Colon (tissue), 2 donors: Measurements from ENCODE around the gene PRKCA.

ENCODE experiments used
- FAIRE-seq: peaks from 2 replicates; lab custom pipeline; 2012; peaks lifted over from hg19 to GRCh38; lab: Jason Lieb, UNC
- donor health status: control.
- donor health status: control.

The PRKCA gene

DNA sequence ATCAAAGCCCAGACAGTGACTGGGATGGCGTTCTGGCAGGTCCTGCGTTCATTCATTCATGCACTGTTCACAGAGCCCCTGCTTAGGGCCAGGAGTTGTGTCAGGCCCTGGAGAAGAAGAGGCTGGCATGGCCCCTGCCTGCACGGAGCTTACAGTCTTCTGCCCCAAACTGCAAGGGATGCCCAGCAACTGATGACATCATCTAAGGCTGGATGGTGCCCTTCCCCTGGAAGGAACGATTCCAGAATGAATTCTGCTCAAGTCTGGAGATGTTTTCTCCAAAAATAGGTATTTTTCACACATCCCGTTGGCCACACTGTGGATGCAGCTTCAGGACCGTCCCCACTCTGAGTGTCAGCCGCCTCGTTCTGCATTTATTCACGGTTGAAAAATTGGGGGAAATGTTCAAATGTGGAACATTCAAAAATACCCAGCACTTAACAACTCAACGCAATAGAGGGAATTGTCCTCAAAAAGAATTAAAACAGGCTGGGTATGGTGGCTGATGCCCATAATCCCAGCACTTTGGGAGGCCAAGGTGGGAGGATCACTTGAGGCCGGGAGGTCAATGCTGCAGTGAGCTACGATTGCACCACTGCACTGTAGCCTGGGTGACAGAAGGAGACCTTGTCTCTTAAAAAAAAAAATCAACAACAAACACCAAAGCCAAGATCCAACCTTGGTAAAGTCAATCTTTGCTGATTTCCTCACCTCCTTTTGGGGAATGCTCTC is 508.7 kb downstream of the PRKCA start:
- no peak for FAIRE-seq

DNA sequence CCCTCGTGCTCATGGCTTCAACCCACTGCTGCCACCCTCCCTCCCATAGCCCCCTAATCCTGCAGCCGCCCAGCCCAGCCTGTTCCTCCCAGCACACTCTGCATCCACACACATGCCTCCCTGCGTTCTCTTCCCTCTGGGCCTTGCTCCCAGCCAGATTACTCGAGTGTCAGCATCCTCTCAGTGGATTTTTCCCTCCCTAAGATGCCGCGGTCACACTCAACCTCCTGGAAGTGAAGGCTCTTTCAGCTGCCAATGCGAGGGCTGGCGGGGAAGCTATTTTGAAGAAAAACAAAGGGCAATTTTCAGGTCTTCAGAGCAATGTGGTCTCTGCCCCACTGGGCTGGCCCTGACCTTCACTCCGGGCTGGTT is 509.3 kb downstream of the PRKCA start:
- no peak for FAIRE-seq

DNA sequence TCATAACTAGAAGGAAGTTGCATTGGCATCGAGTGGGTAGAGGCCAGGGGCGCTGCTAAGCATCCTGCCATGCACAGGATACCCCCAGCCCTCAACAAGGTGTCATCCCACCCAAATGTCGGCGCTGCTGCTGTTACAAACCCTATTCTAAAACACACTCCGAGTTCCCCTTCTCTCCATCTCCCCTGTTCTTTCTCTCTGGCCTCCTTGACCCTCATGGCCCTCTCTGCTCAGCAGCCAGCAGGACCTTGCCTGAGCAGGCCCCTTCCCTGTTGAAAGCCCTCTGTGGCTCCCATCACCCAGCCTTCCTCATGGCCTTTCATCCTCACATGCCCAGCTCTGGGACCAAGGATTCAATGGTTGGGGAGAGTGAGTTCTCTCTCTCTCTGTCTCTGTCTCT is 510.2 kb downstream of the PRKCA start:
- FAIRE-seq = no peak

DNA sequence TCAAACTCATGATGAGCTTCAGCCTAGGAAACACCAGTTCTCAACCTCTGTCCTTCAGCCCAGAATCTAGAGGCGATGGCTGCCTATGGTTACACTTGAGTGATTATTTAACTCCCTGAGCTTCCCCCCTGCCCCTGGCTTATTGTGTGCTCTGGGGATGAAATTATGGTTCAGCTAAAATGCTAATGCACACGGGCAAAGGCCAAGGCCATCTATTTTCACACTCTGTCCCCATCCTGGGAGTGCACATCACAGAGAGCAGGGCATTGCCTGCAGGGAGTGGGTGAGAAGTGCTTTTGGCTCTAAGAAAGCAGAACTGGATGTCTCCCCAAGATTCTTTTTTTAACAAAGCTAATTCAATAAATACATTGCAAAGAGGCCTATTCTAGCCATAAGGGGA is 510.9 kb downstream of the PRKCA start:
- no peak for FAIRE-seq

DNA sequence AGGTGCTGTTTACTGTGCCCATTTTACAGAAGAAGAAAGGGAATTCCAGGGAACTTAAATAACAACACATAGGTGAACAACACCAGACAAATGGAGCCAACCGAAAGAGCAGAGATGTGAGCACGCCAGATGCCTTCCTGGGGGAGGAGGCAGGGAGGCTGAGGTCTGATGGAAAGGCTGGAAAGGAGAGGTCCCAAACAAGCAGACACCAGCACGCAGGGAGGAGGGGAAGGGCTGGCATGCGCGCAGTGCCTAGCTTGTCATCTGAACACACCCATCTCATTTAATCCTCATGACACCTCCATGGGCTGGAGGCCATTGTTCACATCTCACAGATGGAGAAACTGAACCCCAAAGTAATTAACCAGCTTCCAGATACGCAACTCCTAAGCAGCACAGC is 511.6 kb downstream of the PRKCA start:
- no peak for FAIRE-seq

DNA sequence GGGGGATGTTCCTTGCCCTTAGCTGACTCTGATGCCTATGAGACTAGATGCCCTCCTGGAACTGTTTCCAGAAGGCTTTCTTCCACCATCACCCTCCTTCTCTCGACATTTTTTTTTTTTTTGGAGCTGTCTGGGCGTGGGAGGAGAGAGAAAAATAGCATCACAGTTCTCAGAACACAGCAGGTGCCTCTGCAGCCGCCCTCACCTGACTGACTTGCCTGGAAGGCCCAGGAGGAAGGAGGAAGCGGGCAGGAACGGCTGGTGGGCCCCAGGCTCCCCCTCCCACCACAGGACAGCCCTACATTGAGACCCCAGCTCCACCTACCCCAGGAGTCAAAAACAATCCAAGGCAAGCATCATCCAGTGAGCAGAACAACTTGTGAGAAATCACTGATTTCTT is 512.2 kb downstream of the PRKCA start:
- FAIRE-seq = no peak

DNA sequence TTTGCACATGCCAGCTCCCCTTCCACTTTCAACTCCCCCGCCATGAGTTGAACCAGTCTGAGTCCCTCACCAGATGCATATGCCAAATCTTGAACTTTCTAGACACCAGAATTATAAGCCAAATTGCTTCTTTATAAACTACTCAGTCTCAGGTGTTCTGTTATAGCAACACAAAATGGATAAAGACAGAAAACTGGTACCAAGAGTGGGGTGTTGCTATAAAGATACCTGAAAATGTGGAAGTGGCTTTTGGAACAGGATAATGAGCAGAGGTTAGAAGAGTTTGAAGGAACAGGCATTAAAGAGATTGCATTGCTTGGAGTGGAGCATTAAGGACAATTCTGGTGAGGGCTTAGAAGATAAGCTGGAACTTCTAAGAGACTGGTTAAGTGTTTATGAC is 515.3 kb downstream of the PRKCA start:
- FAIRE-seq = no peak

DNA sequence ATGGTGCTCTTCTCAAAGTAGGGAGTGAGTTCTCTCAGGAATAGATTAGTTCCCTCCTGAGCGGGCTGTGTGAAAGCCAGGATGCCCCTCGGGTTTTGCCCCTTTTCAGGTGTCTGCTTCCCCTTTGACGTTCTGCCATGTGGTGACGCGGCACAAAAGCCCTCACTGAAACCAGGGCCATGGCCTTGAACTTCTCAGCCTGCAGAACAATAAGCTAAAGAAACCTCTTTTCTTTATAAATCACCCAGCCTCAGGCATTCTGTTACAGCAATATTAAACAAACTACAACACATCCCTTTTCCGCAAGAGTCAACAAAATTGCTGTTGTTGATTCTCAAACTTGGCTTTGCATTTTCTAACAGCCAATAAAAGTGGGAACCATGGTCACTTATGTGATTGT is 517.1 kb downstream of the PRKCA start:
- FAIRE-seq = no peak

DNA sequence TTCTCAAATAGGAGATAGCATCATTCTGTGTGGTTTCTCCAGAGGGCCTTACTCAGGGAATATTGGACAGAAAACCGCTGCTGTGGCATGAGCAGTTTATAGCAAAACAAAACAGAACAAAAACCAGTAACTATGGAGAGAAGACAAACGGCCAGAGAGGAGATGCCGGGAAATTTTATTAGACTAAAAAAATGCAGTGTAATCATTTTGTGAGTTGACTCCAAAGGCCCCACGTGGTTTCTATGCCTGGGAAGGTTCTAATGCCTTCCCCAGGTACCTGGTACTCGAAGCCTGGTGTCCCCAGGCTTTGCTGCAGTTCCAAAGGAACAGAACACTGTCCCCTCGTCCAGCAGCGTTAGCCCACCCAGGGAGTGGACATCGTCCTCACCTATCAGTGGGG is 519.6 kb downstream of the PRKCA start:
- no peak for FAIRE-seq

DNA sequence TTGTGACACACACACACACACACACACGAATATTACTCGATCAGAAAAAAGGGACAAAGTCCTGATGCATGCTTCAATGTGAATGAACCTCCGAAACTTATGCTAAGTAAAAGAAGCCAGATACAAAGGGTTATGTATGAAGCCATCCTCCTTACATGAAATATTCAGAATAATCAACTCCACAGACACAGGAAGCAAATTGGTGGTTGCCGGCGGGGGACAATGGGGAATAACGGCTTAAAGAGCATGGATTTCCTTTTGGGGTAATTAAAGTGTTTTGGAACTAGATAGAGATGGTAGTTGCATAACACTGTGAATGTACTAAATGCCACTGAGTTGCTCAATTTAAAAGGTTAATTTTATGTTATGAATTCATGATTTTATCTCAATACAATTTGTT is 524.4 kb downstream of the PRKCA start:
- FAIRE-seq = no peak

DNA sequence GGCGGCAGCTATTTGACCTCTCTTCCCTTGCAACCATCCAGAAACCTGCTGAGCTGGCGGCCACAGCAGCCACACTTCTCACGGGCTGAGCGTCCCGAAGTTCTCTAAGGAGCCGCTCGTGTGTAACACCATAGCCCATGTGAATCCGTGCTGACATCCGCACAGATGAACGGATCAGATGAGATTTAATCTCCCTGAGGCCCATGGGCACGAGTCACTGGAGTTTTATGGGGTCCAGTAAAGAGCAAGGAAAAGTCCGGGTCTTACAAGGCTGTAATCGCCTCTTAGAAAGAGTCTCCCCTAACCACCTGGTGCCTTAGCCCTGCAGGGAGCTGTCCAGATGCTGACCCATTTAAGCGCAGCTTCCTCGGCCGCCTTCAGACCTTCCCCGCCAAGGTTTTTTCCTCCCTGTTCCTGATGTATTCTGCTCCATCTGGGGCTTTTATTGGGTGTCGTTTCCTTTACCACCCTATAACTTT is 527.0 kb downstream of the PRKCA start:
- no peak for FAIRE-seq

DNA sequence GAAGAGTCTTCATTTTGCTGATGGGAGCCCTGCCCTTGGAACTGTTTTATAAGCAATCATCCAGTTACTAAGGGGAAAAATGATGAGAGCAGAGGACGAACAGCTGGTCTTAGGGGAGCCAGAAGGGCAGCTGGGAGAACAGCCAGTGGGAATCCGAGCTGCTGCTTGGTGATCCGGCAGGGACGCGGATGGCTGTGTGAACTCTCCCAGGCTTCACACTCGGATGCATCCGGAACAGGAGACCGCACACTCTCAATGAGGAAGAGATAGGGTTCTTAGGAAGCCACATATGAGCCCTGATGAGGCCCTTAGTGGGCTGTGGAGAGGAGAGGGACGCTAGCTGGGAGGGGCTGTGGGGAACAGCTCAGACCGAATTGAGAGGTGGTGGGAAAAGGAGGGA is 527.5 kb downstream of the PRKCA start:
- no peak for FAIRE-seq

DNA sequence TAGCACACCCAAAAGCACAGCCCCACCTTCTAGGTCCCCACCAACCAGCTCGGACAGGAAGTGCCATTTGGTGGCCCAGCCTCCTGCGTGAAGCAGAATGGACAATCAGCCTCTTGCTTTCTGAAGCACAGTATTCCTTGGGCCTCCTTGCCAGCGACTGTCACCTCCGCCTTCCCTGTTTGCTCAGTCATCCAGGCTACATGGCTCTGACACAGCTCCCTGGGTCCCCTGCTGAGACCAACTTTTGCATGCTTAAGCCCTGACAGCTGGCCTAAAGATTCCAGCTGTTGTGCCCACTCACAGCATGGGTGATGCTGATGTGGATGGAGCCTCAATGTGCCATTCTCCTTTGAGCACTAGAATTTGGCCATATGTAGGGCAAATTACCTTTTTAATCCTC is 528.0 kb downstream of the PRKCA start:
- FAIRE-seq = no peak

DNA sequence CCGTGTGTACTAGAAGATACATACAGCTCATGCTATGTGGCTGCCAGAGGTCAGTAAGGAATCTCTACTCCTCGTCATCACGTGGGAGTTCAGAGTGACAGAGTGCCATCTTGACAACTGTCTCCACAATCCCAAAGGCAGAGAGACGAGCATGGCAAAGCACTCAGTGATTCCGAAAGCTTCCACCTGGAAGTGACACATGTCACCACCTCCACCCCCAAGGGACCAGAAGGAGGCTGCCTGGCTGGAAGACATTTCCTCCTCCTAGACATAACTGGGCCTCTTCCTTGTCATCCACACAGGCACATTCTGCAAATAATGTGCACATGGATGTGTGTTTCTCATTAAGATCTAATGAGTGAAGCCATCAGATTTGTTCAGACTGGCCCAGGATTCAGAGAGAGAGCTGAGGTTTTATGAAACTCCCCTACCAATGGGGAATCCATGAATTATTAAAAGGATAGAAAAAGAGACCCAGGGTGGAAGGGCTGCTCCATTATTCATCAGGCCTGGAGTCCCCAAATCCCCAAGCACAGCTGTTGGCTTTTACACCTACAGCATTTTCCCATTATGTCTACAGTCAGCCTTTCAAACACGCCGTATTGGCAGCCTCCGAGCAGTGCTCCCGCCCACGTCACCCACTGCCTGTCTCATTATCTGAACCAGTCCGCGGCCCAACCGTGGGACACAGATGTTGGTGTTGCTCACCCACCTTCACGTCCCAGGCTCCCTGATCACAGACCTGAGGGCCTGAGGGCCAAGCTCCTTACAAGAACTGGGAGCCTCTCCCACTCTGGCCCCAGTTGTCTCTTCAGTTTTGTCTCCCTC is 529.2 kb downstream of the PRKCA start:
- no peak for FAIRE-seq

DNA sequence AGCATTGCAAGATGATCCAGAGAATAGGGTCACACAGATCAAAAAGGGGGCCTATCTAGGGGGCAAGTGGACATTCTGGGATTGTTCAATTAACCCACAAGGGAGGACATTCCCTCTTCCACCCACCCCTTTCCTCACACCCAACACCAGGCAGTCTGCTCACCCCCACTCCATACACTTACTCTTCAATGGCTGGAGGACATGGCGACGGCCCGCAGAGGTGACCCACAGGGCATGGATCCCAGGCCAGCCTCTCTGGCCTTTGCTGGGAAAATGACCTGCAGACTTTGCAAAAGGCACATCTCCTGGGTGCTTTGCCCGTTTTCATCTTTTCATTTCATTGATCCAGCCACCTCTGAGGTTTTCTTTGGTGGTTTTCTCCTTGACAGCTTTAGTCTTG is 530.8 kb downstream of the PRKCA start:
- no peak for FAIRE-seq

DNA sequence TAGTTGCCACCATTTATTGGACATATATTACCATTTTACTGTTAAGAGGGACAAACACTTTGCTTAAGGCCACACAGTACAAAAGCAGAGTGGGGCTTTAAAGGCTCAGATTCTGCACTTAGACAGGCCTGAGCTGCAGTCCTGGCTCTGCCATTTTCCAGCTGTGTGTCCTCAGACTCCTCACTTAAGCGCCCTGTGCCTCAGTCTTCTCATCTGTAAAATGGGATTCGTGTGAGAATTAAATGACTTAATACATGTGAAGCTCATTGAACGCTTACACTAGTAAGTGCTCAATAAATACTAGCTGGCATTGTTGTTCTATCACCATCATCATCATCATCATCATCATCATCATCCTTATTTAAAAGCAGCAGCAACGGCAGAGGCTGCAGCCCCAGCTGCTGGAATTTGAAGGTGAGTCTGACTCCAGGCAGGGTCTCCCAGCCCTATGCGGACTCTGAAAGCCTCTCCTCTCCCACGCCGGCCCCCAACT is 532.1 kb downstream of the PRKCA start:
- no peak for FAIRE-seq

DNA sequence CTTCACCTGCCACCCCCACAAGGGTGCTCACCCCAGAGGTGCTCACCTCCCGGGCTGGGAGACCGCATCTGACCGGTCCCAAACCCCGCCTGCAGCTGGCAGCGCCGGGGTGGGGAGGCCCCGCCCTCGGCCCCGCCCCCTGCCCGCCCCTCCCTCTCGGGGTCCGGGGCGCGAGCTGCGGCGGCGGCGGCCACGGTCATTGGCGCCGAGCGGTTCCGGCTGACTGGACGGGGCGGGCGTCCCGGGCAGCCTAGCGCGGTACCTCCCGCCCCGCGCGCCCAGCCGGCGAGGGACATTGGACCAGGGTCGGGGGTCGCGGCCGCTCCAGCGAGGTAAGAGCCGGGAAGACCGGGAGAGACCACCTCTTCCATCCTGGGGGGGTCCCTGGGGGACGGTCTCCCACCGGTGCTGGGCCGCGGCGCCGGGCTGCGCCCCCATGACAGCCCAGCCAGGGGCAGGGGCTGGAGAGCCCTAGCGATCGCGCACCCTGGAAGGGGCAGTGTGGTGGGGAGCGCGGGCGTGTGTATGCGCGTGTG is 532.6 kb downstream of the PRKCA start, which contains the start of gene CACNG5:
Gene CACNG5 (plus strand): TSS at position 199 of the 536 bp plus-strand sequence. CDS start 42,216 bp downstream, outside the sequence.
- no peak for FAIRE-seq

DNA sequence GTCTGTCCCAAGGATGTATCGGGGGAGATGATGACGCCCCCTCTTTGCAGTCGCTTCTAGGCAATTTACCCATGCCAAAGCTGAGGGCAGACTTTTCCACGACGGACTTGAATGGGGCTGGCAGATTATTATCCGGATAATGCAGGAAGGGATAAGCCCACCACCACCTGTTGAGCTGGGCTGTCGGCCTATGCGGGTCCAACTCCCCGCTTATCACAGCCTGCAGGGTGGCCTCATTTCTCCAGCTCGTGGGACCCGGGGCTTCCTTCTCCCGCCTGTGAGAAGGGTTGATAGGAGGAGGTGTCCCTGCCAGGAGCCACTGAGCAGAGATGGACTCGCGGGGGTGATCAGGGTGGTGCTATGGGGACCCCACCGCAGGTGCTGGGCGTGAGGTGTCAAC is 533.1 kb downstream of the PRKCA start:
- no peak for FAIRE-seq

DNA sequence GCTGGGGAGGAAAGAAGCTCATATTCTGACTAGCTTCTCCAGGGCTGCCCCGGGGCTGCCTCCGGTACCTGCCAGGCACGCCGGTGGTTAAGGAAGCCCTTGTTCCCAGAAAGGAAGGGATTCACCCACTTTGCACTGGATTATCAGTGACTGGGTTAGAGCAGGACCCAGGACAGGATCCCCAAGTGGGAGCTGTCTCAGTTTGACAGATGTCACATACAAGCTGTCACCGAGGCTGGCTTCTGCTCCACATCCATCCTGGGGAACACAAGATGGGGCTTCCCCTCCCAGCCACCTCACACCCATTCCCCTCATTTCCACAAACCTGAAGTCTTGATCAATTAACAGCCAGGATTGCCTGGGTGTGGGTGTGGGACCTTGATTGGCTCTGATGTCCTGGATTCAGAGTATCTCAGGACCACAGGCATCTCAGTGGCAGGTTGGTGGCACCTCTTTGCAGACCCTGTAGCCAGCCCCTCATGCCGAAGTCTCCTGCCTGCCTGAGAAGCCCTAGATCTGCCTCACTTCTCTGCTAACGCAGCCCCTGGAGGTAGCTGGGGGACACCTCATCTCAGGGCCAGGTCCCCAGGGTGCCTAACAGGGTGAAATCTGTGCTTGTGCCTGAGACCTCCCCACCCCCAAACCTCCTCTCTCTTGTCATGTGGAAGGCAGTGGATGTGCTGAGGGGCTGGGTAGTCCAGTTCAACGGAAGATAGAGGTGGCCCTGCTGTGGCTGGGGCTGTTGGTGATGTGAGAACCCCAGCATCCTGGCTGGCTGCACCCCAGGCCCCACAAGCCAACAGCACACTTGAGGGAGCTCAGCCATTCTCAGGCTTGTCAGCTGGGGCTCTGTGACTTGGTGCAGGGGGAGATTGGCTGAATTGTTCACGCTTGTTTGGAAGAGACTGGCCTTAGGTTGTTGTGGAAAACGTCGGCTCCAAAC is 533.9 kb downstream of the PRKCA start:
- no peak for FAIRE-seq

DNA sequence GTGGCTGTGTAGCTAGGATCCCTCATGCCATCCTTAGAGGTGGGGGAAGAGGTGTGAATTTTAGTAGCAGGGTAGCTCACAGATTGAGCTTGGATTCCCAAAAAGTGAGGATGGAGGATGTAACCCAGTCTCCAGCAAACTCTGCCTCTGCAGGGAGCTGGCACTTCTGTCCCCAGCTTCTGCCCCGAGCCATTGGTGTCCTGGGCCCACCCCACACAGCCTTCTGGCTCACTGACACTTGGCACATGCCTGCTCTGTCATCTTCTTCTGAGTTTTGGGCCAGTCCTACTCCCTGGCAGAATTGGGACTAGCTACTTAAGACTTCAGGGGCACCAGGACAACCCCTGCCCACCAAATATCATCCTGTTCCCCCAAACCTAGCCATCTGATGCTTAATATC is 534.8 kb downstream of the PRKCA start:
- FAIRE-seq = no peak

DNA sequence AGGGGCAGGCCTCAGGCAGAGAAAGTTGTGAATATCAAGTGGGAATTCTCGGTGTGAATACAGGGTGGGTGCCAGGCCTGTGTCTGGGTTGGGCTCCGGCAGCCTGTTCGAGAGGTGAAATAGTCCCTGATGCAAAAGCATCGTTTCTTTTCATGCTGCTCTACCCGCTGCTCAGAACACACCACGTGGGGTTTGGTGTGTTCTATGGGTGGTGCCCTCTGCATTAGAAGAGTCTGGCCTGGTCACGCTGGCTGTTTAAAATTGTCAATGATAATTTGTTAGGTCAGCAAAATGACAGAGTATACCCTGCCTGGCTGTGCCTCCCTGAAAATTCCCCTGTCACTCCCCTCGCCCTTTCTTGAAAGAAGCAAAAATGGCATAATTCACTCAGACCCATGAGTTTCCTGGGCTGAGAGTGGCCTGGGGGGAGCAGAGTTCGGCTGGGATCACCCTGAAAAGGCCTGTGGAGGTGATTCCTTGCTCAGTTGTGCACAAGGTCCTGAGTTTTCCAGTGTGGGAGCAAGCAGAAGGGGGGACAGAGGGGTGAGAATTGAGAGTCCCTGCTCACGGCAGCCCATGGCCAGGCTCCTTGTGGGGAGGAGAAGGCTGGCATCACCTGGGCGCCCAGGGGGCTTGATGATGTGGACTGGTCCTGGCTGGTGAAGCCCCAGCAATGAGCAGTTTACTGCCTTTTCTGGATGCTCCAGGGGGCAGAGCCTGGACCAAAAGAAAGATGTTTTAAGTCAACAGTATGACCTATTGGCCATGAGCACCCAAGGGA is 535.7 kb downstream of the PRKCA start:
- no peak for FAIRE-seq
